HepG2 (cell line): ENCODE data around the gene SPSB1. TPM values are rescaled to one million over a fixed set of nuclear protein-coding genes. Genes with fewer than 3 reads are reported as not detected.

Source experiments
- ARNT2 ChIP-seq: sonication (generic); formaldehyde crosslinking; IDR thresholded peaks from 2 replicates; pipeline ENCODE4 v1.8.0; 2022; ENCODE audit warnings: mild to moderate bottlenecking, low read depth, missing genetic modification reagents, moderate library complexity
- CENPBD1 ChIP-seq: sonication (generic); formaldehyde crosslinking; IDR thresholded peaks from 2 replicates; pipeline ENCODE4 v1.8.0; 2022; ENCODE audit warnings: missing genetic modification reagents, low read depth, mild to moderate bottlenecking, borderline replicate concordance
- GATA4 ChIP-seq: sonication (generic); IDR thresholded peaks from 2 replicates; pipeline ENCODE4 v1.6.1; 2016; ENCODE audit warnings: antibody characterized with exemption, low read depth, borderline replicate concordance
- HNF1B ChIP-seq: sonication (generic); formaldehyde crosslinking; IDR thresholded peaks from 2 replicates; pipeline ENCODE4 v1.5.1; 2020; ENCODE audit warnings: mild to moderate bottlenecking, moderate library complexity, missing genetic modification reagents
- HOXA5 ChIP-seq: sonication (generic); formaldehyde crosslinking; IDR thresholded peaks from 2 replicates; pipeline ENCODE4 v1.4.0; 2020; ENCODE audit warnings: missing genetic modification reagents
- IKZF1 ChIP-seq: fragments of 450-650 bp; IDR thresholded peaks from 2 replicates; pipeline ENCODE4 v1.7.1; 2016
- MIER2 ChIP-seq: IDR thresholded peaks from 2 replicates; pipeline ENCODE4 v1.6.1; 2016; ENCODE audit warnings: missing biosample characterization, missing genetic modification reagents
- PAX8 ChIP-seq: sonication (generic); formaldehyde crosslinking; IDR thresholded peaks from 2 replicates; pipeline ENCODE4 v1.8.0; 2022; ENCODE audit warnings: mild to moderate bottlenecking, missing genetic modification reagents, borderline replicate concordance
- SMAD3 ChIP-seq: sonication (generic); formaldehyde crosslinking; IDR thresholded peaks from 2 replicates; pipeline ENCODE4 v1.4.0; 2020; ENCODE audit warnings: missing genetic modification reagents
- SMARCE1 ChIP-seq: fragments of 450-650 bp; IDR thresholded peaks from 2 replicates; pipeline ENCODE4 v1.6.1; 2017; ENCODE audit warnings: borderline replicate concordance
- SYNCRIP ChIP-seq: fragments of 200-400 bp; formaldehyde crosslinking; IDR thresholded peaks from 2 replicates; pipeline ENCODE4 v1.6.1; 2018; ENCODE audit warnings: mild to moderate bottlenecking, low read depth, low read length; ENCODE audit not compliant: insufficient read depth
- TAF15 ChIP-seq: fragments of 200-400 bp; formaldehyde crosslinking; IDR thresholded peaks from one replicate; pipeline ENCODE4 v1.6.1; 2018; ENCODE audit warnings: mild to moderate bottlenecking, low read depth, low read length; ENCODE audit not compliant: poor library complexity, severe bottlenecking
- TFDP1 ChIP-seq: IDR thresholded peaks from 2 replicates; pipeline ENCODE4 v1.6.1; 2016; ENCODE audit warnings: missing compliant biosample characterization, missing genetic modification reagents, borderline replicate concordance
- TP53 ChIP-seq: sonication (generic); formaldehyde crosslinking; conservative IDR thresholded peaks from 2 replicates; pipeline ENCODE4 v1.4.0; 2020; ENCODE audit warnings: missing genetic modification reagents
- XBP1 ChIP-seq: sonication (generic); formaldehyde crosslinking; IDR thresholded peaks from 2 replicates; pipeline ENCODE4 v1.5.0; 2020; ENCODE audit warnings: missing genetic modification reagents
- ZFP41 ChIP-seq: sonication (generic); formaldehyde crosslinking; IDR thresholded peaks from 2 replicates; pipeline ENCODE4 v1.4.0; 2020; ENCODE audit warnings: mild to moderate bottlenecking, missing genetic modification reagents, borderline replicate concordance
- ZNF136 ChIP-seq: sonication (generic); formaldehyde crosslinking; IDR thresholded peaks from 2 replicates; pipeline ENCODE4 v1.8.1; 2022; ENCODE audit warnings: low read depth, mild to moderate bottlenecking, moderate library complexity, missing genetic modification reagents
- ZNF543 ChIP-seq: sonication (generic); formaldehyde crosslinking; IDR thresholded peaks from 2 replicates; pipeline ENCODE4 v1.4.0; 2020; ENCODE audit warnings: mild to moderate bottlenecking, missing genetic modification reagents
- ZNF660 ChIP-seq: sonication (generic); formaldehyde crosslinking; IDR thresholded peaks from 2 replicates; pipeline ENCODE4 v1.5.1; 2020; ENCODE audit warnings: mild to moderate bottlenecking, low read depth, missing genetic modification reagents, borderline replicate concordance
- ZNF788 ChIP-seq: sonication (generic); formaldehyde crosslinking; IDR thresholded peaks from 2 replicates; pipeline ENCODE4 v1.5.0; 2020; ENCODE audit warnings: mild to moderate bottlenecking, missing genetic modification reagents, borderline replicate concordance
- ZNF800 ChIP-seq: sonication (generic); formaldehyde crosslinking; IDR thresholded peaks from 2 replicates; pipeline ENCODE4 v1.4.0; 2020; ENCODE audit warnings: missing genetic modification reagents
- ZSCAN20 ChIP-seq: sonication (generic); formaldehyde crosslinking; IDR thresholded peaks from 2 replicates; pipeline ENCODE4 v1.4.0; 2020; ENCODE audit warnings: missing genetic modification reagents, mild to moderate bottlenecking, borderline replicate concordance
- polyA plus RNA-seq, 8 experiments: library from polyadenylated mRNA; depleted of rRNA in 3 of 8; stranded (reverse) in 7 of 8; unstranded in 1 of 8; fragments of >200 nt; fragmentation: Illumina TruSeq in 4 of 8; extraction: Trizol in 4 of 8; gene quantifications; 2 replicates each; pipeline versions ENCODE4 v1.2.1 to v1.2.3, GENCODE V29; 2011 to 2016; ENCODE audit warnings: low read depth in 4 of 8, missing spikeins in 1 of 8, mixed read lengths in 1 of 8; ENCODE audit not compliant: insufficient read depth in 1 of 8
- total RNA-seq, 5 experiments: library from RNA; depleted of rRNA; stranded (reverse); fragments of >200 nt; fragmentation: Illumina TruSeq; extraction: Trizol; gene quantifications; 2 replicates each; pipeline ENCODE4 v1.2.3, GENCODE V29; 2016; ENCODE audit warnings: low read depth in 1 of 5
- TF ChIP-seq, protein P1 (sequence below): sonication (generic); formaldehyde crosslinking; conservative IDR thresholded peaks from 2 replicates; pipeline ENCODE4 v1.4.0; 2020; ENCODE audit warnings: missing genetic modification reagents

Gene SPSB1
- total and polyA plus RNA-seq, 2 of the 13 experiments (the other 11 are each of a cell fraction or from before 2014, with no cell fraction given) = 5.0 to 8.0 TPM

GRCh38 chr1:9399510-9400424 is 107.1 kb downstream of the SPSB1 start (continued):
- TF ChIP-seq TFDP1 (CRISPR knock-in tag) (no peak), PAX8 (CRISPR knock-in tag) (no peak), CENPBD1 (CRISPR knock-in tag) (no peak), ZNF660 (CRISPR knock-in tag) (no peak), ZNF136 (CRISPR knock-in tag) (no peak), XBP1 (CRISPR knock-in tag) (no peak), TP53 (no peak), SMARCE1 (no peak), ZNF788 (CRISPR knock-in tag) (no peak), ZNF543 (no peak), ARNT2 (no peak), SMAD3 (CRISPR knock-in tag) (no peak), IKZF1 (no peak), HOXA5 (CRISPR knock-in tag) (no peak), HNF1B (CRISPR knock-in tag) (peak; percentile 23; the same call in 1 of the 2 replicates), TAF15 (no peak), MIER2 (CRISPR knock-in tag) (no peak), SYNCRIP (no peak), ZFP41 (CRISPR knock-in tag) (0 out of 2 replicates have a peak, but pooled peaks have one; percentile 13), ZNF800 (CRISPR knock-in tag) (0 out of 2 replicates have a peak, but pooled peaks have one; percentile 35), ZSCAN20 (CRISPR knock-in tag) (no peak), GATA4 (no peak)
- TF ChIP-seq, protein P1, sequence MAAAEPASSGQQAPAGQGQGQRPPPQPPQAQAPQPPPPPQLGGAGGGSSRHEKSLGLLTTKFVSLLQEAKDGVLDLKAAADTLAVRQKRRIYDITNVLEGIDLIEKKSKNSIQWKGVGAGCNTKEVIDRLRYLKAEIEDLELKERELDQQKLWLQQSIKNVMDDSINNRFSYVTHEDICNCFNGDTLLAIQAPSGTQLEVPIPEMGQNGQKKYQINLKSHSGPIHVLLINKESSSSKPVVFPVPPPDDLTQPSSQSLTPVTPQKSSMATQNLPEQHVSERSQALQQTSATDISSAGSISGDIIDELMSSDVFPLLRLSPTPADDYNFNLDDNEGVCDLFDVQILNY (CRISPR knock-in tag) = no peak
